HL-60 (cell line): Measurements from ENCODE around the gene DCHS1.

Source experiments
- CTCF ChIP-seq: IDR thresholded peaks from one replicate; pipeline ENCODE4 v1.5.1; 2011; ENCODE audit warnings: low read length, control low read depth, inconsistent platforms; ENCODE audit not compliant: insufficient read depth
- POLR2AphosphoS5 ChIP-seq: IDR thresholded peaks from 2 replicates; pipeline ENCODE4 v1.6.1; 2012; ENCODE audit warnings: low read depth

DNA sequence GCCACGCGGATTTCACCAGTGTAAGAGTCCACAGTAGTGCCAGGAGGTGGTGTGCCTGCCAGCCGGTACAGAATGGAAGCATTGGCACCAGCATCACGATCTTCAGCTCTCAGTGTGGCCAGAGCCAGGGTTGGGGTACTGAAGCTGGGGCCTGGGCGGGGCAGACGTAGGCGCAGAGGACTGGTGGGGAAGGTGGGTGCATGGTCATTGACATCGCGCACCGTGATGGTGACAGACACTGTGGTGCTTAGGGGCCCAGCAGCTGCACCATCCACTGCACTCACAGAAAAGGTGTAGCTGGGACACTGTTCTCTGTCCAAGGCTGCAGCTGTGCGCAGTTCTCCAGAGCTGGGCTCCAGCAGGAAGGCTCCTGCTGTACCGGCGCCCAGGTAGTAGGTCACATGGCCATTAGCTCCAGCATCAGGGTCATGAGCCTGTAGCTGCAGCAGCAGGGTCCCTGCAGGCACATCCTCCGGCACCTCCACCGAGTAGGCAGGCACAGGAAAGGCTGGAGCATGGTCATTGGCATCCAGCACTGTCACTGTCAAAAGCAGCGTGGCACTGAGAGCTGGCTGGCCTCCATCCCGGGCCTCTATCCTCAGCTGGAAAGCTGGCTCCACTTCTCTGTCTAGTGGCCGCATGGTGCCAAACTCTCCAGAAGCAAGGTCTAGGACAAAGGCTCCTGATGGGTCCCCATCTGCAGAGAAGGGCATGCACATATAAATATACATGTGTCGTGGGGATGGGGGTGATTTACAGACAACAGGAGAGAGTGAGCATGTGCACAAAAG is 28.4 kb downstream of the DCHS1 start:
- TF ChIP-seq CTCF (no peak), POLR2AphosphoS5 (no peak)
